ENCODE results near the gene OVCH1. TPM values are rescaled to one million over a fixed set of nuclear protein-coding genes. Genes with fewer than 3 reads are reported as not detected.
"Not testable (repeated sequence)": the region's sequence is repeated elsewhere in the genome, so short reads cannot be mapped to it uniquely, and the experiment has no call there.

OVCH1 gene
- total and polyA plus RNA-seq, 2 experiments from 2014 or later = 0.53 TPM; not detected in 1

DNA sequence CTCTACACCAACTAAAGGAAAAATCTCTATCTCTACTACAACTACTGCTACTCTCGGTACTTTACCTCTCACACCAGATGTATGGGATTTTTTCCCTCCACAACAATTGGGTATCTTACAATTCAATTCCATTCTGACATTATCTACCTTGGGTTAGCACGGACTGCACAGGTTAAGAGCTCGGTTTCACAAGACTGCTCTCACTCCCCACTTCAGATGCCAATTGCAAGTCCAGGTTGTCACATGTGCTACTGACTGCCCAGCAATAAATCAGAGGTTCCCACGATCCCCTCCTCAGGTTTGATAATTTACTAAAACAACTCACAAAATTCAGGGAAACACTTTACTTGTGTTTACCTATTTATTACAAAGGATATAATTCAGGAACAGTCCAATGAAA lies 58.0 kb downstream of the OVCH1 start:
- no peak overlapping the region for H3K27ac ChIP-seq
- H3K4me3 ChIP-seq = no peak overlapping the region
- H3K27me3 ChIP-seq = no peaks in the 10 kb centered on the region
- no peaks in the 10 kb centered on the region for H3K9me3 ChIP-seq (ENCODE audit: low read depth)
- H4K20me1 ChIP-seq (ENCODE audit: insufficient read depth, poor library complexity, severe bottlenecking) = no peaks in the 10 kb centered on the region
- DNase-seq (ENCODE audit: low spot score) = no peak
- H3K36me3 ChIP-seq (replicated peaks; ENCODE audit: insufficient read depth, low read depth) = no peaks in the 10 kb centered on the region
- TF ChIP-seq, protein P1, sequence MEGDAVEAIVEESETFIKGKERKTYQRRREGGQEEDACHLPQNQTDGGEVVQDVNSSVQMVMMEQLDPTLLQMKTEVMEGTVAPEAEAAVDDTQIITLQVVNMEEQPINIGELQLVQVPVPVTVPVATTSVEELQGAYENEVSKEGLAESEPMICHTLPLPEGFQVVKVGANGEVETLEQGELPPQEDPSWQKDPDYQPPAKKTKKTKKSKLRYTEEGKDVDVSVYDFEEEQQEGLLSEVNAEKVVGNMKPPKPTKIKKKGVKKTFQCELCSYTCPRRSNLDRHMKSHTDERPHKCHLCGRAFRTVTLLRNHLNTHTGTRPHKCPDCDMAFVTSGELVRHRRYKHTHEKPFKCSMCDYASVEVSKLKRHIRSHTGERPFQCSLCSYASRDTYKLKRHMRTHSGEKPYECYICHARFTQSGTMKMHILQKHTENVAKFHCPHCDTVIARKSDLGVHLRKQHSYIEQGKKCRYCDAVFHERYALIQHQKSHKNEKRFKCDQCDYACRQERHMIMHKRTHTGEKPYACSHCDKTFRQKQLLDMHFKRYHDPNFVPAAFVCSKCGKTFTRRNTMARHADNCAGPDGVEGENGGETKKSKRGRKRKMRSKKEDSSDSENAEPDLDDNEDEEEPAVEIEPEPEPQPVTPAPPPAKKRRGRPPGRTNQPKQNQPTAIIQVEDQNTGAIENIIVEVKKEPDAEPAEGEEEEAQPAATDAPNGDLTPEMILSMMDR (IDR thresholded peaks at IDR 0.05; ENCODE audit: poor library complexity) = no peak
- TF ChIP-seq EZH2 (IDR thresholded peaks at IDR 0.05; ENCODE audit: borderline replicate concordance) = no peak
- no peak for TF ChIP-seq EZH2phosphoT487 (IDR thresholded peaks at IDR 0.05; ENCODE audit: low read depth, severe bottlenecking, unreplicated experiment)
- no peaks in the 10 kb centered on the region for H3K79me2 ChIP-seq
- WGBS (ENCODE audit: low lambda C conversion rate, missing lambda C conversion rate) = 67% methylated on average over 4 of the region's 4 CpGs
- H3K4me2 ChIP-seq = no peak overlapping the region
- no peaks in the 10 kb centered on the region for H3K9me2 ChIP-seq (replicated peaks; ENCODE audit: insufficient read depth)
- H3K4me1 ChIP-seq (ENCODE audit: insufficient read depth) = peaks cover 4% of the 10 kb centered on the region
- no peak overlapping the region for H2AFZ ChIP-seq

DNA sequence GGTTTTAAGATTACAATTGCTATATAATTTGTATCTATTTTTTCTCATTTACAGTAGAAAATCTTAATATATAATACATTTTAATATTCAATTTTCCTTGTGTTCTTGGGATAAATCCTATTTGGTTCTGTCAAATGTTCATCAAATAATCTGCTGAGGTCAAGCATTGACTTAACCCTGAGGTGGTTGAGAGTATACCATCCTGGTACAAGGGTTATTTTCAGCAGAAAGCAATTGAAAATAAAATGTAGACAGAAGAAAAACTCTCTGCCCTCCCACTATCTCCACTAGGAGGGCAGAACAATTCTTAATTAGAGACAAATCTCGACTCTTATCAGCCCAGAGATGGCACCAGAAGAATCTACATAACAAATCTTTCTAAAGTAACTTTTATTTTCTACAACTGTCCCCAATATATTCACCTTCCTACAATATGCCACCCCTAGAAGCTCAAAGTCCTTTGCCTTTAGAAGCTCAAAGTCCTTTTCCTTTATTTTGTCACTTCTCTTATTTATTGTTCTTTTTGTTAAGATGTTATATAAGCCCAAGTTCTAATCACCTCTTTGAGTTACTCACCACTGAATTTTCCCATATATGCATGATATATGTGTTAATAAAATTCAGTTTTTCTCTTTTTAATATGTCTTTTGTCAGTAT lies 58.6 kb downstream of the OVCH1 start:
- Histone ChIP-seq H3K9me2 (replicated peaks; ENCODE audit: insufficient read depth) (no peaks in the 10 kb centered on the region), H3K4me3 (no peak overlapping the region), H3K27ac (no peak overlapping the region), H3K4me2 (no peak overlapping the region), H4K20me1 (ENCODE audit: insufficient read depth, poor library complexity, severe bottlenecking) (no peaks in the 10 kb centered on the region), H3K36me3 (replicated peaks; ENCODE audit: insufficient read depth, low read depth) (no peaks in the 10 kb centered on the region), H3K4me1 (ENCODE audit: insufficient read depth) (peaks cover 4% of the 10 kb centered on the region), H3K9me3 (ENCODE audit: low read depth) (no peaks in the 10 kb centered on the region), H2AFZ (no peak overlapping the region), H3K27me3 (no peaks in the 10 kb centered on the region), H3K79me2 (no peaks in the 10 kb centered on the region)
- 58% methylated on average over 1 of the region's 1 CpG for WGBS (ENCODE audit: low lambda C conversion rate, missing lambda C conversion rate)
- no peak for DNase-seq (ENCODE audit: low spot score)
- TF ChIP-seq EZH2phosphoT487 (IDR thresholded peaks at IDR 0.05; ENCODE audit: low read depth, severe bottlenecking, unreplicated experiment) = no peak
- TF ChIP-seq, protein P1 (IDR thresholded peaks at IDR 0.05; ENCODE audit: poor library complexity) = no peak
- no peak for TF ChIP-seq EZH2 (IDR thresholded peaks at IDR 0.05; ENCODE audit: borderline replicate concordance)

DNA sequence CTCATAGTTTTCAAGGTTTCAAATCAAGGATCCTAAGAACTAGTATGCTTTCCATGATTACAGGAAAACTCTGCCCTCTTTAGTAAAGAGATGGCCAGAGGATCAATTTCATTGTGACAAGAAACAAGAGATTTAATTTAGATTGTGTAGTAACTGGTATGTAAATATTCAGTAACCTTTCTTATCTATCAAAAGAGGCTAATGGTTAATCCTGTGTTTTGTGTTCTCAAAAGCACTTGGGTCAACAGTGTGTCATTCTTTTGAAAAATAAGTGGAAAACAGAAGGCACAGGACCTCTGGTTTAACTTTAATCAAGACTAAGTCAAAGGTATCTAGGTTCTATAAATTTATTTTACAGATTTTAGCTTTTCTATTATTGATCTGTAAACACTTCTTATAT lies 59.9 kb downstream of the OVCH1 start:
- no peak overlapping the region for H3K27ac ChIP-seq
- H3K79me2 ChIP-seq = no peaks in the 10 kb centered on the region
- H4K20me1 ChIP-seq (ENCODE audit: insufficient read depth, poor library complexity, severe bottlenecking) = no peaks in the 10 kb centered on the region
- no peaks in the 10 kb centered on the region for H3K36me3 ChIP-seq (replicated peaks; ENCODE audit: insufficient read depth, low read depth)
- H3K4me1 ChIP-seq (ENCODE audit: insufficient read depth) = peaks cover 4% of the 10 kb centered on the region
- H2AFZ ChIP-seq = no peak overlapping the region
- H3K9me3 ChIP-seq (ENCODE audit: low read depth) = no peaks in the 10 kb centered on the region
- no peaks in the 10 kb centered on the region for H3K27me3 ChIP-seq
- TF ChIP-seq, protein P1 (IDR thresholded peaks at IDR 0.05; ENCODE audit: poor library complexity) = no peak
- TF ChIP-seq EZH2phosphoT487 (IDR thresholded peaks at IDR 0.05; ENCODE audit: low read depth, severe bottlenecking, unreplicated experiment) (no peak), EZH2 (IDR thresholded peaks at IDR 0.05; ENCODE audit: borderline replicate concordance) (no peak)
- no peak for DNase-seq (ENCODE audit: low spot score)
- H3K9me2 ChIP-seq (replicated peaks; ENCODE audit: insufficient read depth) = no peaks in the 10 kb centered on the region
- H3K4me3 ChIP-seq = no peak overlapping the region
- peak overlapping the region; percentile 6 for H3K4me2 ChIP-seq

DNA sequence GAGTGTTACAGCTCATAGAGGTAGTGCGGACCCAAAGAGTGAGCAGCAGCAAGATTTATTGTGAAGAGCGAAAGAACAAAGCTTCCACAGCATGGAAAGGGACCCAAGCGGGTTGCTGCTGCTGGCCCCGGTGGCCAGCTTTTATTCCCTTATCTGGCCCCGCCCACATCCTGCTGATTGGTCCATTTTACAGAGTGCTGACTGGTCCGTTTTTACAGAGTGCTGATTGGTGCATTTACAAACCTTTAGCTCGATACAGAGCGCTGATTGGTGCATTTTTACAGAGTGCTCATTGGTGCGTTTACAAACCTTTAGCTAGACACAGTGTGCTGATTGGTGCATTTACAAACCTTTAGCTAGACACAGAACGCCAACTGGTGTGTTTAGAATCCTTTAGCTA lies 60.7 kb downstream of the OVCH1 start:
- not testable (repeated sequence) for H3K27me3 ChIP-seq; H3K9me2 ChIP-seq (replicated peaks; ENCODE audit: insufficient read depth); H3K27ac ChIP-seq; H4K20me1 ChIP-seq (ENCODE audit: insufficient read depth, poor library complexity, severe bottlenecking); H2AFZ ChIP-seq; H3K4me3 ChIP-seq; H3K4me2 ChIP-seq; H3K36me3 ChIP-seq (replicated peaks; ENCODE audit: insufficient read depth, low read depth); DNase-seq (ENCODE audit: low spot score); H3K79me2 ChIP-seq; H3K4me1 ChIP-seq (ENCODE audit: insufficient read depth); H3K9me3 ChIP-seq (ENCODE audit: low read depth)
- WGBS (ENCODE audit: low lambda C conversion rate, missing lambda C conversion rate) = 95% methylated on average over 10 of the region's 10 CpGs

All from hepatocyte (in vitro differentiated cells).